Stimulated activated CD8-positive, alpha-beta memory T cell treated with anti-CD3 and anti-CD28 coated beads, Interleukin-15, amount 100 ng/mL, for 1 hour (primary cell): Measurements from ENCODE around the gene UQCR11.

Experiments
- DNase-seq: peaks from one replicate; pipeline ENCODE4 v3.0.0-alpha.2; 2020; ENCODE audit warnings: low read depth

Gene UQCR11

DNA sequence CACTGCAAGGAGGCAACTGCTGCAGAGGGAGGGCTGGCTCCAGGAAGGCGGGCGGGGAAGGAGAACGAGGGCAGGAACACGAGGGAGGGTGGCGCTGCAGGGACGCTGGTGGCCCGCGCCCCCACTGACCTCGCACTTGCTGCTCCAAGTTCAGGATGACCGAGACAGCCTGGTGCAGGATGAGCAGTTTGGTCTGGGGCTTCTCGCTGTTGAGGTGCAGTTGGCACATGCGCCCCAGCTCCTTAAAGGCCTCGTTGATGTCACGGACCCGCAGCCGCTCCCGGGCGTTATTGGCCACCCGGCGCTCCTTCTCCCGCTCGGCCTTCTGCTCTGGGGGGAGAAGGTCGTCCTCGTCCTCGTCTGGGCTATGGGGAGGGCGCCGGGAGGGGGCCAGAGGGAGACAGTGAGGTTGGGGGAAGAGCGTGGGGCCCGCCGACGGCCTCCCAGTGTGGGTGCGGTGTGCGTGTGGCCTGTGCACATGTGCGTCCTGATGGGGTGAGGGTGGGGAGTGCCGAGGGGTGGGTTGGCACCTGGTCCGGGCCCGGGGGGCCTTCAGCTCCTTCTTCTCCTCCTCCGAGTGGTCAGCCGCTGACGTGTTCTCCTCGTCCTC lies 10.0 kb upstream of the UQCR11 start:
- no peak for DNase-seq

DNA sequence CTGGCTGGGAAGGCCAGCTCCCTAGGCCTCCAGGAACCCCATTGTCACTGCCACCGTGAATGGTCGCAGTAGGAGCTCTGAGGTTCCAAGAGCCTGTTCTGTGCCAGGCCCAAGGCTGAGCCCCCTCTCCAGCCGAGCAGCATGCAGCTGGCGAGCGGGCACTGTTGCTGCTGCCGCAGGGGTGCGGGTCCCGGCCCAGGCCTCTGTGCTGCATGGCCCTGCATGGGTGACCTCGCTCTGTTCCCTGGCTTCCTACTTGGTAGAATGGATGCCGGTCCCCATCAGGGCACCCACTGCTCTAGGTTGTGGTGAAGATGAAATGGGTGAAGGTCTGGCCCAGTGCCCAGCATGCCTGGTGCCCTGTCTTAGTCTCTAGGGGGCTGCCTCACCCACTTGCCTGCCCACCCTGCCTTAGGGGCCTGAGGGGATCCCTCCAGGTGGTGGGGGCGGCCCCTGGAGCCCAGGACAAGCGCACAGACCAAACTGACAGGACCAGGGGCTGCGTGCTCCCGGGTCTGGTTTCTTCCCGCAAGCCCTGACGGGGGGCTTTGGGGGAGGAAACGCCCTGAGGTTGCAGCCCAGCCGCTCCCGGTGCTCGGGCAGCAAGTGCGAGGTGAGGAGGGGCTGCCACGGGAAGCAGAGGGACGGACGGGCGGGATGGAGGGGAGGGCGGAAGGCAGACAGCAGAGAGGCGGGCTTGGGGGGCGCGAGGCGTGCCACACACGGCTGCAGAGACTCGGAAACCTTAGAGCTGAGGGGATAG lies 8.7 kb upstream of the UQCR11 start:
- DNase-seq, result no peak

DNA sequence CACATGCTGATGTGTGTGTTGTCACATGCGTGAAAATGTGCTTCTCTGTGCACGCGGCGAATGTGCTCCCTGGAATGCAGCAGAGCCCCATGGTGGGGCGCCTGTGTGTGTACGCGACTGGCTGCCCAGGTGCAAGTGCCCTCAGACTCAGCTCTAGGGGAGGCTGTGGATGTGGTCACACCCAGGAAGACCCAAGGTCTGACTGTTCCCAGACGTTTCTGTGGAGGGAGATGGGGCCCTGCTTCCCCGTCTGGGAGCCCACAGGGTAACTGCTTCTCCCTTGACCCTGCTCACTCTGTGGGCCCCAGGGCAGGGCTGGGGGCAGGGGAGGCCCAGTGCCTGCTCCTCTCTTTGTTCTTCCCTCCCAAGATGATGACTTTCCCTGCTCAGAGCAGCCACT lies 7.9 kb upstream of the UQCR11 start:
- no peak for DNase-seq

DNA sequence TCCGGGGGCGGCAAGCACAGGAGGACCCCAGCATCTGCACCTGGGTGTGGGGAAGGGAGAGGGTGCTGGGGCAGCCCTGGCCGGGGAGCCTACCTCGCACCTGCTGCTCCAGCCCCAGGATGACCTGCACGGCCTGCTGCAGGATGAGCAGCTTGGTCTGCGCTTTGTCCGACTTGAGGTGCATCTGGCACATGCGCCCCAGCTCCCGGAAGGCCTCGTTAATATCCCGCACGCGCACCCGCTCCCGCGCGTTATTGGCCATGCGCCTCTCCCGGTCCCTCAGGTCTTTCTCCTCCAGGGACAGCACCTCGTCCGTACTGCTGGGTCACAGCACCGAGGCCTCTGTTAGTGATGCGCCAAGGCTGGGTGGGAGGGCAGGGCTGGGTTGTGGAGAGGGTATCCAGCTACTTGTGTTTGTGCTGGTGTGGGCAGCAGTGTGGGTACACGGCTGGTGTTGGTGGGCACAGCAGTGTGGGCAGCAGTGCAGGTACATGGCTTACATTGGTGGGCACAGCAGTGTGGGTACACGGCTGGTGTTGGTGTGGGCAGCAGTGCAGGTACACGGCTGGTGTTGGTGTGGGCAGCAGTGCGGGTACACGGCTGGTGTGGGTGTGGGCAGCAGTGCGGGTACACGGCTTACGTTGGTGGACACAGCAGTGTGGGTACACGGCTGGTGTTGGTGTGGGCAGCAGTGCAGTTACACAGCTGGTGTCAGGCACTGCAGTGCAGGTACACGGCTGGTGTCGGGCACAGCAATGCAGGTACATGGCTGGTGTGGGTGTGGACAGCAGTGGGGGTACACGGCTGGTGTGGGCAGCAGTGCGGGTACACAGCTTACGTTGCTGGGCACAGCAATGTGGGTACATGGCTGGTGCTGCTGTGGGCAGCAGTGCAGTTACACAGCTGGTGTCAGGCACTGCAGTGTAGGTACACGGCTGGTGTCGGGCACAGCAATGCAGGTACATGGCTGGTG lies 7.1 kb upstream of the UQCR11 start:
- DNase-seq, result no peak

DNA sequence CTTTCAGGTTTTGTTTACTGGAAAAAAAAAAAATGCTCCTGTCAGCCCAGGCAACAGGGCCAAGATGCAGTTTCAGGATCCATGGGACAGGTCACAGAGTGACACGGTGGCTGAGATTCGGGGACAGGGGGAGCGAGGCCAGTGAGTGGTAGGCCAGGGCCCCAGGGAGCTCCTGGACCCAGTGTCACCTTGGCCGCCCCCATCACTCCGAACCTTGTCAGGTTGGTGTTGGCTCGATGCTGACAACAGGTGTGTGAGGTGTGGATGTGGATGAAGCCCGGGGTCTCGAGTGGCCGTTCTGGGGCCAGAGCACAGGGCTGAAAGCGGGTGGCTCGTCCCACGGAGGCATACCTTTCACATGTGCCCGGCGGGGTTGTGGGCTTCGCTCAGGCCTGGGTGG lies 6.1 kb upstream of the UQCR11 start:
- DNase-seq, result no peak

DNA sequence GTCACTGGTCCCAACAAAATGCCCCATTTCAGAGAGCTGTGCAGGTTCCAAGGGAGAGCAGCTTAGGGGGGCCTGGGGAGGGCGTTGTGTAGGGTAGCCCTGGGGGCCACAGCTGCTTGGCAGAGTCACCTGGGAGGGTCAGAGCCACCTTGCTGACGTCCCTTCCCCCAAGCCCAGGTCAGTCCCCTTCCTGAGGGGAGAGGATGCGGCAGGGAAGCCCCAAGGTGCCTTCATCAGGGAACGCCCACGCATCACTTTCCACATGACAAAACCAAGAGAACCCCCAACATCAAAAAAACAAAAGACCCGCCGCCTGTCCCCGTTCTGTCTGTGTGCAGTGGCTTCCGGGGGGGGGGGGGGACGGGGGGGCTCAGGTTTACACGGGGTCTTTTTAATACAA lies 5.3 kb upstream of the UQCR11 start:
- no peak for DNase-seq

DNA sequence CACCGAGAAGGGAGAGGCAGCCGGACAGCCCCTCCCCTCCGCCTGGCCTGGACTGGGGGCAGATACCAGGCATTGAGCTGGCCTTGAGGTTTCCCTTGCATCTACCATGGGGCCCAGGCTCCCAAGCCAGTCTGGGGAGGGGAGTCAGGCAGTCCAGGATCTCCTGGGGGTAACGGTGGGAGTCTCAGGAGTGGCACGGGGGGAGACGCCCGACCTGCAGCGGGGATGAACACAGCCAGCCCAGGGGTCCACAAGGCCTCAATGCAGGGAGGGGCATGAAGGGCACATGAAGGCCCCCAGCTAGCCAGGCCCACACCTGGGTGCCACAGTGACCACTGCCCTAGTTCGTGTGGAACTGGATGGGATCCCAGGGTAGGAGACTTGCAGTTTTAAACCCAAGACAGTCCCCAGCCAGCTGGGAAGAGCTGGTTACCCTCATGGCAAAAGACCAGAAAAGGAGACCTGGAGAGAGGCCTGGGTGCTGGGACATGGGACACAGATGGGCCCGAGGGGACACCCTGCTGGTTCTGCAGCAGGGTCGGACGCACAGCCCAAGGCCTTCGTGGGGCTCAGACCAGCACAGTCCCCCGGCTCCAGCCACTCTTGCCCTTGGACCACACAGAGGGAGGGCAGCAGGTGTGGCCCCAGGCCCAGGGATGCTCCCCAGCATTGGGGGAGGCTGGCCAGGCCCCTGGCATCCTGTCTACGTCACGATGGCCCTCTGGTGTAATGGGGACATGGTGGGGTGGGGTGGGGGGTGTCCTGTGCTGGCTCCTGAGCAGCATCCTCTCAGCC lies 4.6 kb upstream of the UQCR11 start:
- DNase-seq, result no peak

DNA sequence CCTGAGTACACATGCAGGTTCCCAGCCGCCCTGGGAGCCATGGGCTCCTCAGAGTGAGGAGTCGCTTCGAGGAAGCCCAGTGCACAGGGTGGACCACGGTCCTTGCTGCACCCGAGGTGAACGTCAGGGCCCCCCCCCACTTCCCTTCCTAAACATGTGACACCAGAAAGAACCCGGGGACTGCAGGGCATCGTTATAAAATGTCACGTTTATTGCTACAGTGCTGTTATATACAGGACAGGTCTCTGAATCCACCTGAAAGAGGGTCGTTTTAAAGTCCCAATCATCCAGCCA lies 3.8 kb upstream of the UQCR11 start:
- DNase-seq, result no peak

DNA sequence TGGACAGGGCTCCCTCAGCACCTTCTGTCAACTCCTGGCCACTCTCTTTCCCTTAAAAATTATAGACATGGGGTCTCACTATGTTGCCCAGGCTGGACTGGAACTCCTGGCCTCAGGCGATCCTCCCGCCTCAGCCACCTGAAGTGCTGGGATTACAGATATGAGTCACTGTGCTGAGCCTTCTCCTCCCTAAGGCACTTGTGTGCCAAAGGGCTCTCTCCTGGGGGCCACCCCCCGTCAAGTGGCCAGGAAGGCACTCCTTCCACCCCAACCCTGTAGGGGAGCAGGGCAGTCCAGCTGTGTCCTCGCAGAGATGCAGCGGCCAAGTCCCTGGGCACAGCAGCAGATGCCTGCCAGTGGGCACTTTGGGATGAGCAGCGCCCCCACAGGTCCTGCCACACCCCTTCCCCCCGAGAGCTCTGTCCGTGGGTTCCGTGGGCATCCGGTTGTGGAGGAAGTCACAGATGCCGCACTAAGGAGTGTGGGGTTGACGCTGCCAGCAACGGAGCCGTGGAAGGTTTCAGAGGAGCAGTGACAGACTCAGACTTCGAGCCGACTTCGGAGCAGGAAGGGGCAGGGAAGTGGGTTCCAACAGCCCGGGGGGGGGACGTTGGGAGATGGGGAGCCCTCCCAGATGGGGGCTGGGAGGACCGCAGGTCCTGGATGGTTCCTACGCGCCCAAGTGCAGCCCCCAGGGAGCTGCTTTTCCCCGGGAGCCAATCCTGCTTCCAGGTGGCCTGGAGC lies 3.3 kb upstream of the UQCR11 start:
- DNase-seq, result no peak

DNA sequence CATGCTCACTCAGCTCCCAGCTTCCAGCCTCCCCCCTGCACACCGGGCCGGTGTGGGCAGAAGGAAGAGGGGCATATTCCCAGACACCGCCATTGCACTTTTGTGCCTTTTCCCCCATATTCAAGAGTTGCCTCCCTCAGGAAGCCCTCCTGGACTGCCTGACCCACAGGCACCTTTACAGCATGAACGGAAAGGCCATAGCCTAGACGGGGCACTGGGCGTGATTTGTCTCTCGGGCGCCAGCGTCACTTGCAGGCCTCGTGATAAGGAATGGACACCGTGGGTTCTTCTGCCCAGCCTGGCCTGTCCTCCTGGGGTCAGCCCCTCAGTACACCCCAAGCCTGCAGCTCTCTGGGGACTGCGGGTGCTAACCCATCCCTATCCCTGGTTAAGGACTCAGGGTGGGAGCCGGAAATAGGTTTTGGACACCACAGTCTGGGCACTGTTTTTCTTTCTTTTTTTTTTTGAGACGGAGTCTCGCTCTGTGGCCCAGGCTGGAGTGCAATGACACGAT lies 933 bp upstream of the UQCR11 start:
- no peak for DNase-seq

DNA sequence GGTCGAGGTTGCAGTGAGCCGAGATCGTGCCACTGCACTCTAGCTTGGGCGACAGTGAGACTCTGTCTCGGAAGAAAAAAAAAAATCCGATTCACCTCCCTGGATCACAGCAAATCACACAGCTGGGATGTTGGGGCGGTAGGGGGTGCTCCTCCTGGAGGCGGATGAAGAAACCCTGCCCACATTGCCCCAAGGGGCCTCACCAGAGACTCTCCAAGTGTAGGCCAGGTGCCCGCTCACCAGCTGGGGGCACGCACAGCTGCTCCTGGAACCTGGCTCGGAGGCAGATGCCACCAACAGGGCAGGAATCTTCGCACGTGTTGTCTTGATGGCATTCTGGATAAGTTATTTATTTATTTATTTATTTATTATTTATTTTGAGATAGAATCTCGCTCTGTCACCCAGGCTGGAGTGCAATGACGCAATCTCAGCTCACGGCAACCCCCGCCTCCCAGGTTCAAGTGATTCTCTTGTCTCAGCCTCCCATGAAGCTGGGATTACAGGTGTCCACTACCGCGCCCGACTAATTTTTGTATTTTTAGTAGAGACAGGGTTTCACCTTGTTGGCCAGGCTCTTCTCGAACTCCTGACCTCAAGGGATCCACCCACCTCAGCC lies 3.1 kb downstream of the UQCR11 start:
- DNase-seq, result no peak

DNA sequence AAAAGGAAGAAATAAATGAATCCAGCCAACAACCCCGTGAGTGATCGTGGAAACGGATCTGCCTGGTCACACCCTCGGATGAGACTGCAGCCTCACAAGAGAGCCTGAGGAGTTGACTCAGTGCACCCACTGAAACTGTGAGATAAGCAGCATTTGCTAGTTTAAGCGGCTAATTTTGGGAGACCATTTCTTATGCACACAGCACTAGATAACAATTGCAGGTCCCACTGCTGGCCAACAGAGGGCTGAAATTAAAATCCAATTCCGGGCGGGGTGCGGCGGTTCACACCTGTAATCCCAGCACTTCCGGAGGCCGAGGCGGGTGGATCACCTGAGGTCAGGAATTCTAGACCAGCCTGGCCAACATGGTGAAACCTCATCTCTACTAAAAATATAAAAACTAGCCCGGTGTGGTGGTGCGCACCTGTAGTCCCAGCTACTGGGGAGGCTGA lies 3.6 kb downstream of the UQCR11 start:
- no peak for DNase-seq

DNA sequence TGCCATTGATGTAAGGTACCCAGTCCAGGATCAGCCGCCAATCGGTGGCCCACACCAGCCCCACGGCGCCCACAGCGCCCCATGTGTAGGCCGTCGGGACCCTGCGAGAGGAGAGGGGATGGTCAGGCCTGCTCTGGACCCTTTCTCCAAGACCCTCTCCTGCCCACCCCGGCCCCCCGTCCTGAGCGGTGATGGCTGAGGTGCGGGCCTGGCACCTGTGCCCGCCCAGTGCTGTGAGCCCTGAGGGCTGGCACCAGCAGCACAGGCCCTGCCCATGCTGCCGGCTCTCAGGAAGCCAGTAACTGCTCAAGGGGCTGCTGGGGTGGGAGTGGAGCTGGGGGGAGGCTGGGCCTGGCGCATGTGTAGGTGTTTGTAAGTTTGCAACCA lies 5.8 kb downstream of the UQCR11 start:
- no peak for DNase-seq

DNA sequence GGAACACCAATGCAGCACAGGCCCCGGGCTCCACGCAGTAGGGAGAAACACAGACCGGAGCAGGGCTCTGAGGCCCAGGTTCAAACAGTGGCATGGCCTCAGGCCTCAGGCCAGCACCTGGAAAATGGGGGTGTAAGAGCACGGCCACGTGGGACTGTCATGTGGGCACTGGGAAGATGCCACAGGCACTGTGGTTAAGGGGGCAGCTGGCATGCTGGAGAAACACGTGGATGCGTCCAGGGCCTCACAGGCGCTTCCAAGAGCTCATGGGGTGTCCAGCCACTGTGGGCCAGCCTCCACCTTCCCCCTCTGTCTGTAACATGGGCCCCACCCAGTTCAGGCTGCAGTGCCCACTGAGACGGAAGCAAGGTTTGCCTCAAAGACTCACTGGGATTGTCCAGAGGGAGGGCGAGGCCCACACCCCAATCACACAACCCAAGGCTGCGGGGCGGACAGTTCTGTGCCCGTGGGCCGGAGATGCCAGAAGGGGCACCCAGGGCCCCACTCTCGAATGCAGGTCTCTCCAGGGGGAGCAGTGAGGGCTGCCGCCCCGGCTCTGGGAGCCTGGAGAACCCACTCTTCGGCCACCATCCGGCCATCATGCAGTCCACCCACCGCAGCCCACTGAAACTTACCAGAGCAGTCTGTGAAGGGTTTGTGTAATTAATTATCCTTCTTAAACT lies 6.3 kb downstream of the UQCR11 start:
- no peak for DNase-seq

DNA sequence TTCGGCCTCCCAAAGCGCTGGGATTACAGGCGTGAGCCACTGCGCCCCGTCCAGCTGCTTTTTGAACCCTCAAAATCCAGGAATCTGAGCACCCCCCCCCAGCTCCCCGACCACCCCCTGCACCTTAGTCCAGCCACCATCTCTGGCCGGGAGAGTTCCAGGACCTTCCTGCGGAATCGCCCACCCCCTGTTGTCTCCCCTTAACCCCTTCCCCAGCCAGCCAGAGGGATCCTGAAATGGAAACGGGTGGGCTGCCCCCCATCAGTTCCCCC lies 11.8 kb downstream of the UQCR11 start:
- no peak for DNase-seq

DNA sequence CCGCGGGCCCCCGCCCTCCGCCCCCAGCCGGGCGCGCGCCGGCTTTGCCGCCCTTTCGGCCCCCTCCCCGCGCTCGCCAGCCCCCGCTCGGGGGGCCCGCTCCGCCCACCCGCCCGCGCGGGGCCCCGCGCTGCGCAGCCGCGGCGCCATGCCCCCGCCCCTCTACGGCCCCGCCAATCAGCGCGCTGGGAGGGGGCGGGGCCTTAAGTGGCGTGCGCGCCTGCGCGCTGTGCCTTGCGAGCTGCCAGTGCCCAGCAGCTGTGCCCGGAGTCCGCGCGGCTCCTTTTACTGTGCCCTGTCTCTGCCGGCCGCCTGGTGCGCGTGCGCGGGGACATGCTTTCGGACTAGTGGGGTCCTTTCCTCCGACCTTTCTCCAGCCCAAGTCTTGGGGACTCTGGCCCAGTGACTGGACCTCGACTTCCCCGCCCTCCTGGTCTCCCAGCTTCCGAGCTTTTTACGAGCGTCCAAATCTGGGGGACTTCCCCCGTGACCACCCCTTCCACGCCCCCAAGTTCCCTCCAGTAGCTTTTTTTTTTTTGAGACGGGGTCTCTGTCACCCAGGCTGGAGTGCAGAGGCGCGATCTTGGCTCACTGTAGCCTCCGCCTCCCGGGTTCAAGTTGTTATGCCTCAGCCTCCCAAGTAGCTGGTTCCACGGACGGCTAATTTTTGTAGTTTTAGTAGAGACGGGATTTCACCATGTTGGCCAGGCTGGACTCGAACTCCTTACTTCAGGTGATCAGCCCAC lies 12.3 kb downstream of the UQCR11 start, which contains the start of gene MBD3:
Gene MBD3 (minus strand): TSS at position 111 of the 746 bp plus-strand sequence. CDS start 234 bp downstream, outside the sequence.
- DNase-seq, result peak; percentile 57

DNA sequence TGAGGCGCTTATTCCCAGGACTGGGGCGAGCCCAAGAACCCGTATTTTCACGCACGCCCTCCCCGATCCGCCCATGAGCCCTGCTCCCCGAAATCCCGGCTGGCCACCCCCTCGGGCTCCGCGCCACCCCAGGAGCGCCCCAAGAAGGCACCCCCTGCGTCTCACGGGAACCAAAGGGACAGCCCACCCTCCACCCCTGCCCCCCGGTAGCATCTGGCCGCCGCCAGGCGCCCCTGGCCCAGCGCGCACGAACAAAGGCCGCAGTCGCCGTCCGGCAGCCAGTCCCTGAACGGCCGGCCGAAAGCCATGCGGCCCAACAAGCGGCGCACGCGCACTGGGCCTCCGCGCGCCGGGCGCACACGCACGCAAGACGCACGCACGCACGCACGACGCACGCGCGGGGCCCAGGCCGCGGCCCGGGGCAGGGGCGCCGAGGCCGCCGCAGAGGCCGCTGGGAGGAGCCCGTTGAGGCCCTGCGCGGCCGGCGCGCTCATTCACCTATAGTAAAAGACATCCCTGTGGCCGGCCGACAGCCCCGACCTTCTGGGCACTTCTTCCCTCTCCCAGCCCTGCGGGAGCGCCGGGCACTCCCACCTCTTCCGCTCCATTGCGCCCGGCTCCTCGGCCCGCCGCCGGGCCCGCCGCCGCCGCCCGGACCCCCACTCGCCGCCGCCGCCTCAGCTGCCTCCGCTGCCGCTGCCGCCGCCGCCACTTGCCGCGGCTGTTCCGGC lies 13.1 kb downstream of the UQCR11 start:
- DNase-seq, result peak; percentile 45

DNA sequence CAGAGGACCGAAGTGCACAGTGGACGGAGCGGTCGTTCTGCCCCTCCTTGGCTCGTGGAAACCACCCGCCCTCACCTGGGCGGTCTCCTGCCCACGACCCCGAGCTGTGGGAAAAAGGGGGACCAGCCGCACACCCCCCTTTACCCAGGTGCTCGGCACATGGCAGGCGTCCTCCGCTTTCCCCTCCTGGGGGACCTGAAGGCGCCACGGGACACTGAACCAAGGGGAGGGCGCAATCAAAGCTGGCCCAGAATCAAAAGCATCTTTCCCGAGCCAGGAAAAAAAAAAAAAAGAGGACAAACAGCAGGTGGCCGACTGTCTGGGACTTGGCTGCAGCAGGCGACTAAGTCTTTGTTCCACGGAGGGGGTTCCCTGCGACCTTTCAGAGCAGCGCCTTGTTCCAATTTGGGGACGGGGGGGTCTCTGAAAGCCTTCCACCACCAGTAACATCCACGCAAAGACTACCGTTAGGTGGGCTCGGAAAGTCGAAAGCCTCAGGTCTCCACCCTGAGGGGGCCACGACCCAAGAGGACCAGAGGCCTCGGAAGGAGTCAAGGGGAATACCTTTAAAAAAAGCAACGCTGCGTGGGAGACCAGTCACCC lies 13.7 kb downstream of the UQCR11 start:
- no peak for DNase-seq
